Measurements from ENCODE around the gene SLC44A1.
A peak's percentile ranks its signal among the peaks of the same experiment; 100 is the strongest.

SLC44A1 gene

GRCh38 chr9:105244003-105244733 lies at the start of gene SLC44A1:
SLC44A1 (plus strand) TSS chr9:105244651; CDS start chr9:105244869, 218 bp downstream.
- DNase-seq, result peak; percentile 93

GRCh38 chr9:105195259-105195658 lies 49.2 kb upstream of the SLC44A1 start:
- no peak for DNase-seq

GRCh38 chr9:105198023-105198422 lies 46.4 kb upstream of the SLC44A1 start:
- DNase-seq, result no peak

- DNase-seq, result no peak
Measured at GRCh38 chr9:105198865-105199264, 45.6 kb upstream of the SLC44A1 start.

- DNase-seq, result no peak
Measured at GRCh38 chr9:105204416-105204815, 40.0 kb upstream of the SLC44A1 start.

GRCh38 chr9:105205787-105206495 lies 38.5 kb upstream of the SLC44A1 start:
- no peak for DNase-seq

GRCh38 chr9:105206496-105206820 lies 38.0 kb upstream of the SLC44A1 start:
- DNase-seq, result no peak

- no peak for DNase-seq
Measured at GRCh38 chr9:105206821-105207699, 37.4 kb upstream of the SLC44A1 start.

- no peak for DNase-seq
Measured at GRCh38 chr9:105216440-105217178, 27.8 kb upstream of the SLC44A1 start.

- no peak for DNase-seq
Measured at GRCh38 chr9:105218673-105219072, 25.8 kb upstream of the SLC44A1 start.

GRCh38 chr9:105219291-105219805 lies 25.1 kb upstream of the SLC44A1 start:
- no peak for DNase-seq

GRCh38 chr9:105220451-105220850 lies 24.0 kb upstream of the SLC44A1 start:
- DNase-seq, result no peak

- no peak for DNase-seq
Measured at GRCh38 chr9:105223544-105224140, 20.8 kb upstream of the SLC44A1 start.

GRCh38 chr9:105226055-105226454 lies 18.4 kb upstream of the SLC44A1 start:
- DNase-seq, result no peak

- DNase-seq, result no peak
Measured at GRCh38 chr9:105232207-105232606, 12.2 kb upstream of the SLC44A1 start.

GRCh38 chr9:105233873-105234272 lies 10.6 kb upstream of the SLC44A1 start:
- DNase-seq, result no peak

- no peak for DNase-seq
Measured at GRCh38 chr9:105236261-105236660, 8.2 kb upstream of the SLC44A1 start.

GRCh38 chr9:105237246-105237645 lies 7.2 kb upstream of the SLC44A1 start:
- no peak for DNase-seq

GRCh38 chr9:105238302-105238701 lies 6.1 kb upstream of the SLC44A1 start:
- no peak for DNase-seq

GRCh38 chr9:105241356-105242043 lies 3.0 kb upstream of the SLC44A1 start:
- DNase-seq, result no peak

- no peak for DNase-seq
Measured at GRCh38 chr9:105242062-105242461, 2.4 kb upstream of the SLC44A1 start.

GRCh38 chr9:105242557-105242956 lies 1.9 kb upstream of the SLC44A1 start:
- DNase-seq, result no peak
